DND-41 (cell line): Measurements from ENCODE around the gene CCDC78.

Experiments
- ATAC-seq: fragments of 200-7000 bp; cut with Tn5 transposase; 3 replicates; pipeline ENCODE4 v1.9.1; 2021; ENCODE audit warnings: low read depth; ENCODE audit not compliant: insufficient read depth
- DNase-seq: peaks from one replicate; pipeline ENCODE4 v3.0.0-alpha.2; 2020
- H2AFZ ChIP-seq: 2 replicates; pipeline ENCODE4 v1.6.0; 2012; ENCODE audit warnings: low read depth, low read length
- H3K27ac ChIP-seq: 2 replicates; pipeline ENCODE4 v1.5.1; 2012; ENCODE audit warnings: low read length, inconsistent platforms
- H3K27me3 ChIP-seq: fragments of 200-600 bp; sonication (generic); 2 replicates; pipeline ENCODE4 v1.6.0; 2012; ENCODE audit warnings: low read length, mild to moderate bottlenecking, inconsistent platforms; ENCODE audit not compliant: insufficient read depth, poor library complexity
- H3K36me3 ChIP-seq: 2 replicates; pipeline ENCODE4 v1.5.1; 2012; ENCODE audit warnings: low read length, inconsistent platforms; ENCODE audit not compliant: insufficient read depth
- H3K4me1 ChIP-seq: 2 replicates; pipeline ENCODE4 v1.5.1; 2012; ENCODE audit warnings: mild to moderate bottlenecking, low read length; ENCODE audit not compliant: insufficient read depth
- H3K4me2 ChIP-seq: 2 replicates; pipeline ENCODE4 v1.6.0; 2012; ENCODE audit warnings: mild to moderate bottlenecking, moderate library complexity, low read length, inconsistent platforms; ENCODE audit not compliant: insufficient read depth
- H3K4me3 ChIP-seq, 2 experiments: fragments of 200-600 bp in 1 of 2; shearing (Covaris generic) in 1 of 2; 2 replicates each; pipeline ENCODE4 v1.5.1; 2012 to 2016; ENCODE audit warnings: inconsistent platforms in 2 of 2, low read length in 2 of 2, mild to moderate bottlenecking in 2 of 2, low read depth in 1 of 2, moderate library complexity in 1 of 2
- H3K79me2 ChIP-seq: 2 replicates; pipeline ENCODE4 v1.6.0; 2012; ENCODE audit warnings: low read length, inconsistent platforms; ENCODE audit not compliant: insufficient read depth
- H3K9ac ChIP-seq: 2 replicates; pipeline ENCODE4 v1.6.0; 2012; ENCODE audit warnings: low read depth, mild to moderate bottlenecking, inconsistent platforms, low read length, moderate library complexity
- H3K9me3 ChIP-seq: 2 replicates; pipeline ENCODE4 v1.5.1; 2012; ENCODE audit warnings: low read length, moderate library complexity, mild to moderate bottlenecking, inconsistent platforms; ENCODE audit not compliant: insufficient read depth, severe bottlenecking
- H4K20me1 ChIP-seq: 2 replicates; pipeline ENCODE4 v1.6.0; 2012; ENCODE audit warnings: low read length; ENCODE audit not compliant: insufficient read depth
- EZH2 ChIP-seq: IDR thresholded peaks from 3 replicates; pipeline ENCODE4 v1.6.1; 2012; ENCODE audit warnings: borderline replicate concordance, low read depth, mild to moderate bottlenecking, moderate library complexity, low read length, inconsistent platforms; ENCODE audit not compliant: severe bottlenecking
- TF ChIP-seq, protein P1 (sequence below): IDR thresholded peaks from 2 replicates; pipeline ENCODE4 v1.5.1; 2012; ENCODE audit warnings: borderline replicate concordance, low read length, moderate library complexity, mild to moderate bottlenecking; ENCODE audit not compliant: poor library complexity, severe bottlenecking; ENCODE audit errors: extremely low read depth

The CCDC78 gene

GRCh38 chr16:682493-683395, 43.5 kb downstream of the CCDC78 start:
- Histone ChIP-seq H3K36me3 (peaks cover 65% of the 10 kb centered on the region), H4K20me1 (peaks cover 48% of the 10 kb centered on the region)

GRCh38 chr16:681746-682427, 44.4 kb downstream of the CCDC78 start:
- Histone ChIP-seq H3K27me3 (no peaks in the 10 kb centered on the region), H4K20me1 (peaks cover 44% of the 10 kb centered on the region), H3K36me3 (peaks cover 56% of the 10 kb centered on the region), H2AFZ (no peak overlapping the region), H3K9me3 (no peaks in the 10 kb centered on the region), H3K79me2 (peaks cover 37% of the 10 kb centered on the region), H3K4me1 (peaks cover 67% of the 10 kb centered on the region), H3K9ac (peak overlapping the region; percentile 82), H3K4me2 (peak overlapping the region; percentile 99), H3K4me3 (peak overlapping the region in 1 of 2 experiments; percentile 98; a peak in 3 of 4 replicates), H3K27ac (no peak overlapping the region)
- DNase-seq (no peak), ATAC-seq (no peak)
- no peak for TF ChIP-seq EZH2

More at GRCh38 chr16:682493-683395, 43.5 kb downstream of the CCDC78 start:
- ATAC-seq (no peak), DNase-seq (no peak)
- Histone ChIP-seq H3K27me3 (no peaks in the 10 kb centered on the region), H3K9me3 (no peaks in the 10 kb centered on the region), H3K27ac (peak overlapping the region; percentile 77; the same call in 1 of the 2 replicates), H3K9ac (peak overlapping the region; percentile 85), H3K79me2 (peaks cover 41% of the 10 kb centered on the region), H2AFZ (no peak overlapping the region), H3K4me1 (peaks cover 69% of the 10 kb centered on the region), H3K4me2 (peak overlapping the region; percentile 99), H3K4me3 (peak overlapping the region; percentile 61 to 98; a peak in 3 of 4 replicates)
- TF ChIP-seq, protein P1, sequence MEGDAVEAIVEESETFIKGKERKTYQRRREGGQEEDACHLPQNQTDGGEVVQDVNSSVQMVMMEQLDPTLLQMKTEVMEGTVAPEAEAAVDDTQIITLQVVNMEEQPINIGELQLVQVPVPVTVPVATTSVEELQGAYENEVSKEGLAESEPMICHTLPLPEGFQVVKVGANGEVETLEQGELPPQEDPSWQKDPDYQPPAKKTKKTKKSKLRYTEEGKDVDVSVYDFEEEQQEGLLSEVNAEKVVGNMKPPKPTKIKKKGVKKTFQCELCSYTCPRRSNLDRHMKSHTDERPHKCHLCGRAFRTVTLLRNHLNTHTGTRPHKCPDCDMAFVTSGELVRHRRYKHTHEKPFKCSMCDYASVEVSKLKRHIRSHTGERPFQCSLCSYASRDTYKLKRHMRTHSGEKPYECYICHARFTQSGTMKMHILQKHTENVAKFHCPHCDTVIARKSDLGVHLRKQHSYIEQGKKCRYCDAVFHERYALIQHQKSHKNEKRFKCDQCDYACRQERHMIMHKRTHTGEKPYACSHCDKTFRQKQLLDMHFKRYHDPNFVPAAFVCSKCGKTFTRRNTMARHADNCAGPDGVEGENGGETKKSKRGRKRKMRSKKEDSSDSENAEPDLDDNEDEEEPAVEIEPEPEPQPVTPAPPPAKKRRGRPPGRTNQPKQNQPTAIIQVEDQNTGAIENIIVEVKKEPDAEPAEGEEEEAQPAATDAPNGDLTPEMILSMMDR: no peak
- no peak for TF ChIP-seq EZH2

DNA sequence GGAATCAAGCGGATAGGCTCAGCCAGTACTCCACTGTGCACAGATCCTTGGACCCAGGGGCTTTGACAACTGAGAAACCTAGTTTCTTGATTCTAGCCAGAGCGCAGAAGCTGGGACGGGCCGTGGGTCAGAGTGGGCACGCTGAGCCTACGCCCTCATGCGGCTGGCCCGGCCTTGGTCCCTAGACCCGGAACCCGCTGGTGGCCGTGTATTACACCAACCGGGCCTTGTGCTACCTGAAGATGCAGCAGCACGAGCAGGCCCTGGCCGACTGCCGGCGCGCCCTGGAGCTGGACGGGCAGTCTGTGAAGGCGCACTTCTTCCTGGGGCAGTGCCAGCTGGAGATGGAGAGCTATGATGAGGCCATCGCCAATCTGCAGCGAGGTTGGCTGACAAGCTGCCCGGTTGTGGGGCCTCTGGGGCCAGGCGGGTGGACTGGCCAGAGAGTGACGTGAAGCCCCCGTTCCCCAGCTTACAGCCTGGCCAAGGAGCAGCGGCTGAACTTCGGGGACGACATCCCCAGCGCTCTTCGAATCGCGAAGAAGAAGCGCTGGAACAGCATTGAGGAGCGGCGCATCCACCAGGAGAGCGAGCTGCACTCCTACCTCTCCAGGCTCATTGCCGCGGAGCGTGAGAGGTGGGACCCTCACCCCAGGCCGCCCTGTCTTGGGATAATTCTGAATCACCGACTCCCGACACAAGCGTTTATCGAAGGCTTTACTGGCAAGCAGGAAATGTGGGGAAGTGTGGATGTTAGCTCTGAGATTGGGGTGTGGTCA, 45.1 kb downstream of the CCDC78 start:
- peaks cover 47% of the 10 kb centered on the region for H4K20me1 ChIP-seq
- peaks cover 66% of the 10 kb centered on the region for H3K4me1 ChIP-seq
- no peak for TF ChIP-seq EZH2
- TF ChIP-seq, protein P1: no peak
- DNase-seq (no peak), ATAC-seq (no peak)
- no peaks in the 10 kb centered on the region for H3K9me3 ChIP-seq
- H3K9ac ChIP-seq: peak overlapping the region; percentile 82
- peak overlapping the region; percentile 99 for H3K4me2 ChIP-seq
- peaks cover 37% of the 10 kb centered on the region for H3K79me2 ChIP-seq
- H3K4me3 ChIP-seq: peak overlapping the region; percentile 42 to 98; a peak in 3 of 4 replicates
- peak overlapping the region; percentile 76 for H3K27ac ChIP-seq
- no peaks in the 10 kb centered on the region for H3K27me3 ChIP-seq
- H2AFZ ChIP-seq: no peak overlapping the region
- peaks cover 49% of the 10 kb centered on the region for H3K36me3 ChIP-seq
